AG04450 (cell line): ENCODE data around the gene AUTS2. TPM values are rescaled to one million over a fixed set of nuclear protein-coding genes. Genes with fewer than 3 reads are reported as not detected.

ENCODE experiments used
- CTCF ChIA-PET: fragments of 300-600, 350-600 bp; formaldehyde crosslinking; extraction: SDS; loops from one replicate; lab custom pipeline; 2022; ENCODE audit warnings: antibody characterized with exemption, inconsistent platforms; lab: Charles Lee
- POLR2A ChIA-PET: fragments of 350-600 bp; formaldehyde crosslinking; extraction: SDS; loops from one replicate; lab custom pipeline; 2021; ENCODE audit warnings: antibody characterized with exemption, inconsistent platforms; lab: Yijun Ruan, JAX
- DNase-seq: peaks from one replicate; pipeline ENCODE4 v3.0.0-alpha.2; 2011; ENCODE audit warnings: low read depth, low spot score
- H3K27ac ChIP-seq: one replicate; pipeline ENCODE4 v1.5.1; 2012; ENCODE audit warnings: low read depth, low read length, control low read depth
- H3K27me3 ChIP-seq: one replicate; pipeline ENCODE4 v1.6.0; 2012; ENCODE audit warnings: low read length; ENCODE audit not compliant: control insufficient read depth, insufficient read depth
- H3K4me3 ChIP-seq: 2 replicates; pipeline ENCODE4 v1.5.1; 2011; ENCODE audit warnings: mild to moderate bottlenecking, low read depth, low read length, control low read depth
- H3K9me3 ChIP-seq: 2 replicates; pipeline ENCODE4 v1.5.1; 2012; ENCODE audit warnings: low read length; ENCODE audit not compliant: control insufficient read depth, insufficient read depth
- polyA plus RNA-seq: library from polyadenylated mRNA; depleted of rRNA; stranded (reverse); fragments of >200 nt; gene quantifications from 2 replicates; pipeline ENCODE4 v1.2.3, GENCODE V29; 2011
- TF ChIP-seq, protein P1 (sequence below): IDR thresholded peaks from 2 replicates; pipeline ENCODE4 v1.5.1; 2011; ENCODE audit warnings: low read depth, low read length, control low read depth, inconsistent platforms

Gene AUTS2
- polyA plus RNA-seq, 1 experiment = 1.5 TPM

- POLR2A ChIA-PET = no interaction called here
- Histone ChIP-seq H3K9me3 (no peaks in the 10 kb centered on the region), H3K27ac (no peak overlapping the region), H3K27me3 (peaks cover 2% of the 10 kb centered on the region), H3K4me3 (no peak overlapping the region)
- DNase-seq = no peak
- TF ChIP-seq, protein P1, sequence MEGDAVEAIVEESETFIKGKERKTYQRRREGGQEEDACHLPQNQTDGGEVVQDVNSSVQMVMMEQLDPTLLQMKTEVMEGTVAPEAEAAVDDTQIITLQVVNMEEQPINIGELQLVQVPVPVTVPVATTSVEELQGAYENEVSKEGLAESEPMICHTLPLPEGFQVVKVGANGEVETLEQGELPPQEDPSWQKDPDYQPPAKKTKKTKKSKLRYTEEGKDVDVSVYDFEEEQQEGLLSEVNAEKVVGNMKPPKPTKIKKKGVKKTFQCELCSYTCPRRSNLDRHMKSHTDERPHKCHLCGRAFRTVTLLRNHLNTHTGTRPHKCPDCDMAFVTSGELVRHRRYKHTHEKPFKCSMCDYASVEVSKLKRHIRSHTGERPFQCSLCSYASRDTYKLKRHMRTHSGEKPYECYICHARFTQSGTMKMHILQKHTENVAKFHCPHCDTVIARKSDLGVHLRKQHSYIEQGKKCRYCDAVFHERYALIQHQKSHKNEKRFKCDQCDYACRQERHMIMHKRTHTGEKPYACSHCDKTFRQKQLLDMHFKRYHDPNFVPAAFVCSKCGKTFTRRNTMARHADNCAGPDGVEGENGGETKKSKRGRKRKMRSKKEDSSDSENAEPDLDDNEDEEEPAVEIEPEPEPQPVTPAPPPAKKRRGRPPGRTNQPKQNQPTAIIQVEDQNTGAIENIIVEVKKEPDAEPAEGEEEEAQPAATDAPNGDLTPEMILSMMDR = no peak
- CTCF ChIA-PET = no interaction called here
These were observed 1071.6 kb downstream of the AUTS2 start for GRCh38 chr7:70669854-70670253.

GRCh38 chr7:70670288-70670687 lies 1072.0 kb downstream of the AUTS2 start:
- Histone ChIP-seq H3K4me3 (no peak overlapping the region), H3K27ac (no peak overlapping the region), H3K9me3 (no peaks in the 10 kb centered on the region), H3K27me3 (peaks cover 2% of the 10 kb centered on the region)
- DNase-seq = no peak
- CTCF ChIA-PET = no interaction called here
- TF ChIP-seq, protein P1 = no peak
- POLR2A ChIA-PET = no interaction called here

- POLR2A ChIA-PET = no interaction called here
- CTCF ChIA-PET = no interaction called here
These were observed 1075.7 kb downstream of the AUTS2 start for GRCh38 chr7:70673778-70674570.

GRCh38 chr7:70674571-70675010 lies 1076.3 kb downstream of the AUTS2 start:
- no peak for DNase-seq

More at GRCh38 chr7:70673778-70674570, 1075.7 kb downstream of the AUTS2 start:
- Histone ChIP-seq H3K4me3 (no peak overlapping the region), H3K27me3 (peaks cover 2% of the 10 kb centered on the region), H3K9me3 (no peaks in the 10 kb centered on the region), H3K27ac (no peak overlapping the region)
- DNase-seq = no peak
- TF ChIP-seq, protein P1 = no peak

DNA sequence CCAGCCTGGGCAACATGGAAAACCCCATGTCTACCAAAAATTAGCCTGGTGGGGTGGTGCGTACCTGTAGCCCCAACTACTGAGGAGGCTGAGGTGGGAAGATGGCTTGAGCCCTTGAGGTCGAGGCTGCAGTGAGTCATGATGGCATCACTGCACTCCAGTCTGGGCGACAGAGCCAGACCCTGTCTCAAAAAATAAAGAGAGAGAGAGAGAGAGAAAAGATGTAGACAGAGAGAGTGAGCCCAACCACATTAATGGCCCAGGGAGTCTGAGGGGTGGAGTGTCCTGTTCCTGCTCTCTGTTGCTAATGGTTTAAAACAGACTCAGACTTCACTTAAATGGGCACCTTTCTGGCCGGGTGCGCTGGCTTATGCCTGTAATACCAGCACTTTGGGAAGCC lies 1078.0 kb downstream of the AUTS2 start:
- no peak overlapping the region for H3K27ac ChIP-seq
- ChIA-PET CTCF (no interaction called here), POLR2A (no interaction called here)
- H3K9me3 ChIP-seq = no peaks in the 10 kb centered on the region
- no peak overlapping the region for H3K4me3 ChIP-seq
- TF ChIP-seq, protein P1 = no peak
- H3K27me3 ChIP-seq = no peaks in the 10 kb centered on the region
- DNase-seq = no peak

More at GRCh38 chr7:70674571-70675010, 1076.3 kb downstream of the AUTS2 start:
- Histone ChIP-seq H3K4me3 (no peak overlapping the region), H3K27ac (no peak overlapping the region), H3K27me3 (no peaks in the 10 kb centered on the region), H3K9me3 (no peaks in the 10 kb centered on the region)
- TF ChIP-seq, protein P1 = no peak
- ChIA-PET POLR2A (no interaction called here), CTCF (no interaction called here)
